Measurements from ENCODE around the gene ITGA5. TPM values are rescaled to one million over a fixed set of nuclear protein-coding genes. Genes with fewer than 3 reads are reported as not detected.

Gene ITGA5
- total RNA-seq = 100 to 1,000 TPM in 1 of 2 donors, 10 to 100 TPM in 1; 80.5 to 144 TPM

DNA sequence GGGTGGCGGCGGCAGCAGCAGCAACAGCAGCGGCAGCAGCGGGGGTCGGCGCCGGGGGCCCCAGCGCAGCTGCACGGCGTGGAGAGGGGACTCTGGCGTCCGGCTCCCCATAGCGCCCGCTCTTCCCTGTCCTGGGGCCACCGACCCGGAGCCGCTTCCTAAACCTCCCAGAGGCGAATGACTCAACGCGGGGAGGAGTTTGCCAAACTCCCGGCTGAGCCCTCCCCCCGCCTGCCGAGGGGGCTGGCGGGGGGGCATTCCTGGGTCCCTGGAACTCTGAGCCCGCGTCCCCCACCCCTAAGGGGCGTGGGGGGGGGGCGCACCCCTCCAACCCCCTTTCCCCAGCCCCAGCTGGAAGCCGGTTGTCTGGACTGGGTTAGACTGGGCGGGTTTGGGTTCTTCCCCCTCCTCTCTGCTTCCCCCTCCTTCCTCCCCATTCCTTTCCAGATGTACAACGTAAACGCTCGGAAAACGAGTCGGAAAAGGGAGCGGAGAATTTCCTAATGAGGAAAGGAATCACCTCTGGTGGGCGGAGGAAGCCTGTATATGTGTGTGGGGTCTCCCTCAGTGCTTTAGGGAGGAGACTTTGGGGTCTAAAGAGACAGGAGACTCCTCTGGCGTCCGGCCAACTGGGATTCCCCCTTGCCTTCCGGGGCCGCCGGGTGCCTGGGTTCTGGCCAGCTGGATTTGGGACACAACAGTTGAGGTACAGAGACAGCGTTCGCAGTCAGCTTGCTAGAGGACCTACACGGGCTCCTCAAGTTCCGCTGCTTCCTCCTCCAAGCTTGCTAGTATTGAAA, at the start of gene ITGA5:
Gene ITGA5, minus strand, starts transcription at position 179 of the 800 bp plus-strand sequence. Its CDS starts 68 bp downstream, at position 111.
- no peaks in the 10 kb centered on the region for H3K9me3 ChIP-seq
- no peaks in the 10 kb centered on the region for H3K27me3 ChIP-seq
- H3K4me1 ChIP-seq = peaks cover 0 to 83% of the 10 kb centered on the region in 2 donors
- peak within 1 kb of the TSS; percentile 95 to 98 for H3K27ac ChIP-seq
- TF ChIP-seq, protein P1, sequence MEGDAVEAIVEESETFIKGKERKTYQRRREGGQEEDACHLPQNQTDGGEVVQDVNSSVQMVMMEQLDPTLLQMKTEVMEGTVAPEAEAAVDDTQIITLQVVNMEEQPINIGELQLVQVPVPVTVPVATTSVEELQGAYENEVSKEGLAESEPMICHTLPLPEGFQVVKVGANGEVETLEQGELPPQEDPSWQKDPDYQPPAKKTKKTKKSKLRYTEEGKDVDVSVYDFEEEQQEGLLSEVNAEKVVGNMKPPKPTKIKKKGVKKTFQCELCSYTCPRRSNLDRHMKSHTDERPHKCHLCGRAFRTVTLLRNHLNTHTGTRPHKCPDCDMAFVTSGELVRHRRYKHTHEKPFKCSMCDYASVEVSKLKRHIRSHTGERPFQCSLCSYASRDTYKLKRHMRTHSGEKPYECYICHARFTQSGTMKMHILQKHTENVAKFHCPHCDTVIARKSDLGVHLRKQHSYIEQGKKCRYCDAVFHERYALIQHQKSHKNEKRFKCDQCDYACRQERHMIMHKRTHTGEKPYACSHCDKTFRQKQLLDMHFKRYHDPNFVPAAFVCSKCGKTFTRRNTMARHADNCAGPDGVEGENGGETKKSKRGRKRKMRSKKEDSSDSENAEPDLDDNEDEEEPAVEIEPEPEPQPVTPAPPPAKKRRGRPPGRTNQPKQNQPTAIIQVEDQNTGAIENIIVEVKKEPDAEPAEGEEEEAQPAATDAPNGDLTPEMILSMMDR (IDR thresholded peaks at IDR 0.05) = no peak
- DNase-seq (ENCODE audit: low spot score) = peak; percentile 90
- H3K36me3 ChIP-seq = no peaks in the 10 kb centered on the region
- H3K4me3 ChIP-seq = peak within 1 kb of the TSS; percentile 97 to 99

GRCh38 chr12:54465857-54466523, 46.9 kb upstream of the ITGA5 start:
- Histone ChIP-seq H3K9me3 (no peaks in the 10 kb centered on the region), H3K36me3 (no peaks in the 10 kb centered on the region), H3K27me3 (no peaks in the 10 kb centered on the region), H3K4me1 (no peaks in the 10 kb centered on the region), H3K4me3 (no peak overlapping the region), H3K27ac (no peak overlapping the region)
- no peak for DNase-seq (ENCODE audit: low spot score)
- TF ChIP-seq, protein P1 (IDR thresholded peaks at IDR 0.05) = no peak

DNA sequence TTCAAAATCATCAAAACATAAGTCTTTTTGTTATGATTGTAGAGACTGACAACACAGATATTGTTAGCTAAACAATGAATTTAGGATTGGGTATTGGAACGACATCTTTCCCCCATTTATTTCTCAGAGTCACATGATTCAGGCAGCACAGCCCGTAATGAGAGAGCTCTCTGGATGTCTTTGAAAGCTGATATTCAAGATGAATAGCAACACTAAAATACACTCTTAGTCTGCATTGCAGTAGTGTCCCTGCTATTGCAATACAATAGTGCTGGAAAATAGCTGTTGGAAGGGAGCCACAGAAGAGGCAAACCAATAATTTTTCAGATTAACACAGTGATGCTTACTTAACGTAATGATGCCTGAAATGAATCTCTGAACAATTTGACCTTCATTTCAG, 44.4 kb upstream of the ITGA5 start:
- Histone ChIP-seq H3K4me3 (no peak overlapping the region), H3K27me3 (no peaks in the 10 kb centered on the region), H3K27ac (no peak overlapping the region), H3K4me1 (no peaks in the 10 kb centered on the region), H3K36me3 (no peaks in the 10 kb centered on the region), H3K9me3 (no peaks in the 10 kb centered on the region)
- TF ChIP-seq, protein P1 (IDR thresholded peaks at IDR 0.05) = no peak
- no peak for DNase-seq (ENCODE audit: low spot score)

GRCh38 chr12:54463034-54463433, 44.0 kb upstream of the ITGA5 start:
- TF ChIP-seq, protein P1 (IDR thresholded peaks at IDR 0.05) = no peak

GRCh38 chr12:54460317-54460923, 41.4 kb upstream of the ITGA5 start:
- Histone ChIP-seq H3K36me3 (no peaks in the 10 kb centered on the region), H3K27ac (no peak overlapping the region), H3K4me1 (no peaks in the 10 kb centered on the region), H3K4me3 (no peak overlapping the region), H3K27me3 (no peaks in the 10 kb centered on the region), H3K9me3 (no peaks in the 10 kb centered on the region)
- no peak for DNase-seq (ENCODE audit: low spot score)
- TF ChIP-seq, protein P1 (IDR thresholded peaks at IDR 0.05) = no peak

More at GRCh38 chr12:54463034-54463433, 44.0 kb upstream of the ITGA5 start:
- Histone ChIP-seq H3K36me3 (no peaks in the 10 kb centered on the region), H3K27ac (no peak overlapping the region), H3K4me1 (no peaks in the 10 kb centered on the region), H3K27me3 (no peaks in the 10 kb centered on the region), H3K9me3 (no peaks in the 10 kb centered on the region), H3K4me3 (no peak overlapping the region)
- peak; percentile 79 for DNase-seq (ENCODE audit: low spot score)

All from right atrium auricular region (tissue), 2 donors.